Mesenchymal stem cell (in vitro differentiated cells and primary cell): ENCODE results near the gene ABLIM2.

ENCODE experiments used
- DNase-seq: peaks from one replicate; pipeline ENCODE4 v3.0.0-alpha.2; 2013
- H2AFZ ChIP-seq: one replicate; pipeline ENCODE4 v1.6.1; 2013; ENCODE audit warnings: low read depth, mild to moderate bottlenecking, control low read depth, inconsistent platforms, low read length, moderate library complexity
- H2AK5ac ChIP-seq: 2 replicates; pipeline ENCODE4 v1.6.1; 2013; ENCODE audit warnings: low read length, moderate library complexity, mild to moderate bottlenecking, inconsistent platforms; ENCODE audit not compliant: severe bottlenecking
- H2BK120ac ChIP-seq: one replicate; pipeline ENCODE4 v1.6.1; 2013; ENCODE audit warnings: low read depth, mild to moderate bottlenecking, inconsistent platforms, low read length, moderate library complexity
- H2BK12ac ChIP-seq, 2 experiments: one replicate each; pipeline ENCODE4 v1.6.1; 2013; ENCODE audit warnings: inconsistent platforms in 2 of 2, low read length in 2 of 2, mild to moderate bottlenecking in 2 of 2, moderate library complexity in 2 of 2, control low read depth in 1 of 2
- H2BK15ac ChIP-seq: one replicate; pipeline ENCODE4 v1.6.1; 2013; ENCODE audit warnings: mild to moderate bottlenecking, low read depth, inconsistent platforms; ENCODE audit not compliant: poor library complexity, severe bottlenecking
- H2BK5ac ChIP-seq: 2 replicates; pipeline ENCODE4 v1.6.1; 2013; ENCODE audit warnings: low read depth, mild to moderate bottlenecking, low read length, control low read depth, inconsistent platforms; ENCODE audit not compliant: poor library complexity, severe bottlenecking
- H3K14ac ChIP-seq, 2 experiments: one replicate each; pipeline ENCODE4 v1.6.1; 2013; ENCODE audit warnings: inconsistent platforms in 2 of 2, low read length in 2 of 2, control low read depth in 1 of 2, mild to moderate bottlenecking in 1 of 2, moderate library complexity in 1 of 2
- H3K18ac ChIP-seq, 2 experiments: one replicate each; pipeline ENCODE4 v1.6.1; 2013; ENCODE audit warnings: inconsistent platforms in 2 of 2, low read length in 2 of 2, control low read depth in 1 of 2, low read depth in 1 of 2, mild to moderate bottlenecking in 1 of 2
- H3K23ac ChIP-seq, 2 experiments: one replicate each; pipeline ENCODE4 v1.6.1; 2013; ENCODE audit warnings: inconsistent platforms in 2 of 2, low read length in 2 of 2, mild to moderate bottlenecking in 2 of 2, moderate library complexity in 2 of 2, control low read depth in 1 of 2
- H3K27ac ChIP-seq: 2 replicates; pipeline ENCODE4 v1.5.1; 2013; ENCODE audit warnings: mild to moderate bottlenecking, moderate library complexity, low read length, control low read depth, inconsistent platforms; ENCODE audit not compliant: poor library complexity, severe bottlenecking
- H3K27me3 ChIP-seq, 2 experiments: 2 replicates each; pipeline versions ENCODE4 v1.6.1 to v1.7.0; 2013; ENCODE audit warnings: low read length in 2 of 2, mild to moderate bottlenecking in 2 of 2, moderate library complexity in 2 of 2, control low read depth in 1 of 2, inconsistent platforms in 1 of 2; ENCODE audit not compliant: control insufficient read depth in 1 of 2, insufficient read depth in 1 of 2
- H3K36me3 ChIP-seq, 2 experiments: 2 replicates each; pipeline versions ENCODE4 v1.6.1 to v1.7.0; 2013; ENCODE audit warnings: low read length in 2 of 2, control low read depth in 1 of 2, inconsistent platforms in 1 of 2, low read depth in 1 of 2, mild to moderate bottlenecking in 1 of 2; ENCODE audit not compliant: insufficient read depth in 2 of 2, control insufficient read depth in 1 of 2
- H3K4ac ChIP-seq, 2 experiments: one replicate each; pipeline ENCODE4 v1.6.1; 2013; ENCODE audit warnings: inconsistent platforms in 2 of 2, low read length in 2 of 2, mild to moderate bottlenecking in 2 of 2, moderate library complexity in 2 of 2, control low read depth in 1 of 2, low read depth in 1 of 2
- H3K4me1 ChIP-seq: 2 replicates; pipeline ENCODE4 v1.6.1; 2013; ENCODE audit warnings: low read depth, low read length, control low read depth; ENCODE audit not compliant: control insufficient read depth, insufficient read depth
- H3K4me2 ChIP-seq: 2 replicates; pipeline ENCODE4 v1.6.1; 2013; ENCODE audit warnings: low read length, mild to moderate bottlenecking, inconsistent platforms; ENCODE audit not compliant: poor library complexity, severe bottlenecking
- H3K4me3 ChIP-seq, 2 experiments: 2 replicates each; pipeline versions ENCODE4 v1.5.1 to v1.7.0; 2013; ENCODE audit warnings: low read length in 2 of 2, mild to moderate bottlenecking in 2 of 2, control low read depth in 1 of 2, low read depth in 1 of 2; ENCODE audit not compliant: insufficient read depth in 1 of 2
- H3K79me1 ChIP-seq: replicated peaks from 2 replicates; pipeline ENCODE4 v1.6.1; 2013; ENCODE audit warnings: mild to moderate bottlenecking, control low read depth, low read length, inconsistent platforms; ENCODE audit not compliant: poor library complexity, severe bottlenecking
- H3K9ac ChIP-seq: 2 replicates; pipeline ENCODE4 v1.7.0; 2013; ENCODE audit warnings: mild to moderate bottlenecking, low read length, moderate library complexity
- H3K9me3 ChIP-seq: 2 replicates; pipeline ENCODE4 v1.7.0; 2013; ENCODE audit warnings: mild to moderate bottlenecking, low read length; ENCODE audit not compliant: control insufficient read depth
- H4K8ac ChIP-seq: one replicate; pipeline ENCODE4 v1.6.1; 2013; ENCODE audit warnings: inconsistent platforms, mild to moderate bottlenecking, low read length, moderate library complexity
- H4K91ac ChIP-seq: one replicate; pipeline ENCODE4 v1.6.1; 2013; ENCODE audit warnings: mild to moderate bottlenecking, low read length, inconsistent platforms
- WGBS: methylation state at CpG from one replicate; pipeline ENCODE4 v1.1.7; 2013; ENCODE audit warnings: mixed read lengths; 5-methylcytosine and 5-hydroxymethylcytosine counted together

Gene ABLIM2

DNA sequence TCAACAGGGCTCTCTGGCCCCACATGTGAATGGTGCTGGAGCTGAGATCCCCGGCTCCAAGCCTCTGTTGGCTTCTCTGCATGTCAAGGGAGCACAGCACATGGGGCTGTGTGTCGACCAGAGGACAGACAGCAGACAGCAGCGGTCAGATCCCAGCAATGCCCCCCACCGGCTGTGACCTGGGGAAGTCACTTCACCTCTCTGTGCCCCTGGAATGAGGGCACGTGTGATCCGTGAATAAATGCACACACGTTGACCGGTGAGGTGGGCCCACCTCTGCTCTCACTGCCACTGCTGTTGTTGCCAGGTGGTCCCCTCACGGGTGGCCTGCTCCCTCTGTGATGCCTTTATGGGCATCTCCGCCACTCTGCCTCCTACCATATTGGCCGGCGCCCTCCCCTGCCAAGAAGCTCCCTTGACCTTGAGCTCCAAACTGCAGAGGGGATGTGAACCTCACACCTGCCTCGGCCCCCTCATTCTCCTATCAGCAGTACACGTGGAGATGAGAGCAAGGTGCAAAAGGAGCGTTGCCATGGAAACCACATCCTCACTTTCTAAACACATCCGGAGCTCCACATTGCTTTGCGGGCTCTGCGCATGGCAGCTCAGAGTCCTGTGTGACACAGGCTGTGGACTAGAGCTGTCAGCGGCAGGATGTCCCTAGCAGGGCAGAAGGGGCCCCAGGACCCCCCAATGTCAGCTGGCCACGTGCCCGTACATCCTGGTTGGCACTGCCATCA lies 75.4 kb downstream of the ABLIM2 start:
- H3K14ac ChIP-seq: no peak overlapping the region
- H2BK5ac ChIP-seq: no peak overlapping the region
- H2AFZ ChIP-seq: no peak overlapping the region
- no peak overlapping the region for H4K91ac ChIP-seq
- H3K18ac ChIP-seq: no peak overlapping the region
- DNase-seq: no peak
- no peak overlapping the region for H4K8ac ChIP-seq
- H3K4me1 ChIP-seq: no peaks in the 10 kb centered on the region
- no peak overlapping the region for H2AK5ac ChIP-seq
- H3K23ac ChIP-seq: peak overlapping the region in 1 of 2 experiments; percentile 6
- 81% methylated on average over 21 of the region's 21 CpGs for WGBS
- no peaks in the 10 kb centered on the region for H3K36me3 ChIP-seq
- no peak overlapping the region for H3K27ac ChIP-seq
- H2BK12ac ChIP-seq: no peak overlapping the region
- no peaks in the 10 kb centered on the region for H3K79me1 ChIP-seq
- H2BK120ac ChIP-seq: no peak overlapping the region
- H3K27me3 ChIP-seq: peaks cover 67 to 81% of the 10 kb centered on the region in 2 experiments
- H3K4me3 ChIP-seq: no peak overlapping the region
- H3K9ac ChIP-seq: no peak overlapping the region
- H2BK15ac ChIP-seq: no peak overlapping the region
- H3K4me2 ChIP-seq: no peak overlapping the region
- no peaks in the 10 kb centered on the region for H3K9me3 ChIP-seq
- H3K4ac ChIP-seq: no peak overlapping the region

DNA sequence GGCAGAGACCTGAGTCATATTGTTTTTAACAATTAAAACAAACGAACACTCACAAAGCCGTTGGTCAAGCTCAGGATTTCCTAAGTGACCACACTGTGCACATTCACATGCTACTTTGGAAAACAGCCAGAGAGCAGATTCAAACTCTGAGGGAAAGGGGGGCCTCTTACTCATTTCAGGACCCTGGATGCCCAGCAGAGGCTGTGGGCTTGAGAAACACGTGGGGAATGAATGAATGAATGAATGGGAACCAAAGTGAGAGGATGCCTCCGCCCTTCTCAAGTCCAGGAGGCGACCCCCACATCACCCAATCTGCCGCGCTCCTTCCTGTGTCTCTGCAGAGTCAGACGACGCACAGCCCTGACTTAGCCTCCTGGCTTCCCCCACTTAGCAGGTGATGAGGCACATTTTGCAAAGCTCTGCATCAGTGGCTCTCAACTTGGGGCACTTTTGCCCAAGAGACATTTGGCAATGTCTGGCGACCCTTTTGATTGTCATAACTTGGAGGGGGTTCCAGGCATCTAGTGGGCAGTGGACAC lies 76.0 kb downstream of the ABLIM2 start:
- Histone ChIP-seq H2BK15ac (no peak overlapping the region), H3K9me3 (no peaks in the 10 kb centered on the region), H4K8ac (no peak overlapping the region), H3K27ac (no peak overlapping the region), H2AK5ac (no peak overlapping the region), H3K4ac (no peak overlapping the region), H3K18ac (no peak overlapping the region), H3K36me3 (no peaks in the 10 kb centered on the region), H3K23ac (no peak overlapping the region), H3K4me1 (no peaks in the 10 kb centered on the region), H3K27me3 (peaks cover 74 to 84% of the 10 kb centered on the region in 2 experiments), H2BK120ac (no peak overlapping the region), H2AFZ (no peak overlapping the region), H3K4me2 (no peak overlapping the region), H2BK12ac (no peak overlapping the region), H3K14ac (no peak overlapping the region), H3K4me3 (no peak overlapping the region), H3K9ac (no peak overlapping the region), H3K79me1 (no peaks in the 10 kb centered on the region), H2BK5ac (no peak overlapping the region), H4K91ac (no peak overlapping the region)
- 65% methylated on average over 10 of the region's 10 CpGs for WGBS
- DNase-seq: peak; percentile 25

DNA sequence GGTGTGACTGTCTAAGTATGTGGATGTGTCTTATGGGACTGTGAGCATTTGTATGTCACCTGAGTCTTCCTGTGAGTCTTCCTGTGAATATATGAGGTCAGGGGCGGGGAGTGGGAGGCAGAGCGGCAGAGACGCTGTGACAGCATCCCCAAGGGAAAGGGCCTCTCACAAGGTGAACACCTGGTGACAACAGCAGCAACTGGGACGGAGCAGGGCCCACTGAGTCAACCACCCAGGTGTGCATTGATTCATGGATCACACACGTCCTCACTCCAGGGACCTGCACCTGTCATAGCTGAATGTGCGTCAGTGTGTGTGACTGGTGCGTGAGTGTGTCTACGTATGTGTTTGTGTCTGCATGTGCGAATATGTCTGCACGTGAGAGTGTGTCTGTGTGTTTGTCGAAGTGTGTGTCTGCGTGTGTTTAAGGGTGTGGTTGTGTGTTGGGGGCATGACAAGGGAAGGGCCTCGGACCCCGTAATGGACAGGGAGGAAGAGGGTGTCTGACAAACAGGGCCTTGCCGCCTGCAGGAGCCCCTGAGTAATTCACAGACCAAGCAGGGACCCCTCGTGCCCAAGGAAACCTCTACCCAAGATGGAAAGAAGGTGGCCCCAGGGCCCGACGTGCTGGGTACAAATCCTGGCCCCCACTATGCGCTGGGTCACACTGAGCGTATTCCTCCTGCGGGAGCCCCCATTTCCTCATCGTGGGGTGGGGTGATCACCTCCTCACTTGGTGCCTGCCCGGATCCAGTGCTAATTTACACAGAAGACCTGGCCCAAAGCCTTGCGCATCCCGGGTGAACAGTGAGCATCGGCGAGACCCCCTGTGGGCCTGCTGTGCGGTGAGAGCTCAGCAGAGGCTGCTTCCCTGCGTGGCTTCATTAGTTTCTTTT lies 76.7 kb downstream of the ABLIM2 start:
- Histone ChIP-seq H2BK120ac (no peak overlapping the region), H3K18ac (no peak overlapping the region), H3K9me3 (no peaks in the 10 kb centered on the region), H3K4ac (no peak overlapping the region), H2AK5ac (no peak overlapping the region), H3K4me3 (no peak overlapping the region), H4K8ac (no peak overlapping the region), H3K27me3 (peaks cover 73 to 84% of the 10 kb centered on the region in 2 experiments), H3K4me2 (no peak overlapping the region), H3K27ac (no peak overlapping the region), H2BK5ac (no peak overlapping the region), H2AFZ (no peak overlapping the region), H2BK12ac (no peak overlapping the region), H3K23ac (no peak overlapping the region), H3K14ac (peak overlapping the region in 1 of 2 experiments; percentile 46), H3K4me1 (no peaks in the 10 kb centered on the region), H3K36me3 (no peaks in the 10 kb centered on the region), H3K9ac (no peak overlapping the region), H3K79me1 (no peaks in the 10 kb centered on the region), H4K91ac (no peak overlapping the region), H2BK15ac (no peak overlapping the region)
- 83% methylated on average over 29 of the region's 29 CpGs for WGBS
- DNase-seq: no peak

DNA sequence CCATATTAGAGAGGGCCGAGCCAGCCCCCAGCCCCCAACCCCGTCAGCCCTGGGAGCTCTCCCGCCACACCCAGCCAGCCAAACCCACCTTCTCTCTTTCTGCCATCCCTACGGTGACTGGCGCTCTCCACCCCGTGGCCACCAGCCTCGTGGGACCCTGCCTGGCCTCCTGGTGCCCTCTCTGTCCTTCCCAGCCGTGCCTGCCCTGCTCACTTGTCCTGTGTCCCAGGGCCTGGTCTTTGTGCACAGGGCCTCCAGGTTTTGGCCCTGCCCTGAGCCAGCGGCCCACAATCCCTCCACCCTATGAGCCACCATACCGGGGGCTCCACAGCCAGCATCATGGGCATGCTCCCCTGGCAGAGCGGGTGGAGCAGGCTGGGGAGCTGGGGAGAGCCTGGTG lies 77.4 kb downstream of the ABLIM2 start:
- 87% methylated on average over 11 of the region's 11 CpGs for whole genome bisulfite sequencing
- Histone ChIP-seq H3K23ac (no peak overlapping the region), H2BK5ac (no peak overlapping the region)

More for the DNA sequence above, 77.4 kb downstream of the ABLIM2 start:
- H3K4me2 ChIP-seq: no peak overlapping the region
- H3K18ac ChIP-seq: no peak overlapping the region
- H2BK120ac ChIP-seq: no peak overlapping the region
- no peak overlapping the region for H4K91ac ChIP-seq
- no peaks in the 10 kb centered on the region for H3K36me3 ChIP-seq
- H4K8ac ChIP-seq: no peak overlapping the region
- no peak for DNase-seq
- no peak overlapping the region for H2BK12ac ChIP-seq
- no peak overlapping the region for H3K9ac ChIP-seq
- H3K14ac ChIP-seq: peak overlapping the region in 1 of 2 experiments; percentile 68
- H3K4me1 ChIP-seq: no peaks in the 10 kb centered on the region
- H3K79me1 ChIP-seq: no peaks in the 10 kb centered on the region
- no peak overlapping the region for H3K4me3 ChIP-seq
- H3K4ac ChIP-seq: no peak overlapping the region
- no peak overlapping the region for H3K27ac ChIP-seq
- no peak overlapping the region for H2AK5ac ChIP-seq
- no peak overlapping the region for H2AFZ ChIP-seq
- H3K27me3 ChIP-seq: peaks cover 74 to 84% of the 10 kb centered on the region in 2 experiments
- no peak overlapping the region for H2BK15ac ChIP-seq
- H3K9me3 ChIP-seq: no peaks in the 10 kb centered on the region
